Cardiac fibroblast (primary cell): Measurements from ENCODE around the gene REEP6.
"Not testable (repeated sequence)": the region's sequence is repeated elsewhere in the genome, so short reads cannot be mapped to it uniquely, and the experiment has no call there.

Experiments
- DNase-seq, 2 donors: peaks; one replicate each; pipeline versions ENCODE4 v3.0.0 to v3.0.0-alpha.2; 2010; ENCODE audit warnings: low read depth in 2 of 2
- H3K4me3 ChIP-seq, 2 donors: replicated peaks in 1 of 2; 1 replicate in 1 of 2; 2 replicates in 1 of 2; pipeline ENCODE4 v1.5.1; 2011; ENCODE audit warnings: low read depth in 2 of 2, low read length in 2 of 2, mild to moderate bottlenecking in 2 of 2, moderate library complexity in 1 of 2
- CTCF ChIP-seq: IDR thresholded peaks from one replicate; pipeline ENCODE4 v1.5.1; 2011; ENCODE audit warnings: low read depth, mild to moderate bottlenecking, low read length, inconsistent platforms

Gene REEP6

GRCh38 chr19:1534972-1535371 is 44.0 kb downstream of the REEP6 start:
- no peak for DNase-seq
- TF ChIP-seq CTCF, result no peak
- H3K4me3 ChIP-seq, result no peak overlapping the region

- DNase-seq, H3K4me3 ChIP-seq: not testable (repeated sequence)
These were observed 44.7 kb downstream of the REEP6 start for GRCh38 chr19:1535699-1536098.

GRCh38 chr19:1538978-1539377 is 48.0 kb downstream of the REEP6 start:
- peak in 1 of 2 donors; percentile 41 for DNase-seq
- no peak overlapping the region for H3K4me3 ChIP-seq
- no peak for TF ChIP-seq CTCF

- H3K4me3 ChIP-seq, DNase-seq: not testable (repeated sequence)
These were observed 48.8 kb downstream of the REEP6 start for GRCh38 chr19:1539749-1540148.

GRCh38 chr19:1540365-1540925 is 49.5 kb downstream of the REEP6 start:
- DNase-seq, result no peak
- no peak overlapping the region for H3K4me3 ChIP-seq
- no peak for TF ChIP-seq CTCF
